Testis (tissue), 2 donors: Measurements from ENCODE around the gene ARF1.

ENCODE experiments used
- POLR2A ChIP-seq: fragments of 450-650 bp; IDR thresholded peaks from one replicate; pipeline ENCODE4 v1.6.1; 2017; ENCODE audit warnings: antibody characterized with exemption, mild to moderate bottlenecking, moderate library complexity
- TF ChIP-seq, protein P1 (sequence below), 3 experiments: fragments of 450-650 bp in 2 of 3; fragments of 200-600 bp in 1 of 3; sonication (generic) in 1 of 3; IDR thresholded peaks; one replicate each; pipeline ENCODE4 v1.5.1; 2016 to 2019; ENCODE audit warnings: antibody characterized with exemption in 3 of 3, mild to moderate bottlenecking in 2 of 3, moderate library complexity in 1 of 3

DNA sequence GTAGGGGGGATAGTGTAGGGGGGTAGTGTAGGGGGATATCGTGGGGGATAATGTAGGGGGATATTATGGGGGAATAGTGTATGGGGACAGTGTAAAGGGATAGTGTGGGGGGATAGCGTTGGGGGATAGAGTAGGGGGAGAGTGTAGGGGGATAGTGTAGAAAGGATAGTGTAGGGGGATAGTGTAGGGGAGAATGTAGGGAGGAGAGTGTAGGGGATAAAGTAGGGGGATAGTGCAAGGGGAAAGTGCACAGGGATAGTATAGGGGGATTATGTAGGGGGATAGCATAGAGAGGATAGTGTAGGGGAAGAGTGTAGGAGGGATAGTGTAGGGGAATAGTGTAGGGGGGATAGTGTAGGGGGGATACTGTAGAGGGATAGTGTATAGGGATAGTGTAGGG is 12.3 kb upstream of the ARF1 start:
- TF ChIP-seq, protein P1, sequence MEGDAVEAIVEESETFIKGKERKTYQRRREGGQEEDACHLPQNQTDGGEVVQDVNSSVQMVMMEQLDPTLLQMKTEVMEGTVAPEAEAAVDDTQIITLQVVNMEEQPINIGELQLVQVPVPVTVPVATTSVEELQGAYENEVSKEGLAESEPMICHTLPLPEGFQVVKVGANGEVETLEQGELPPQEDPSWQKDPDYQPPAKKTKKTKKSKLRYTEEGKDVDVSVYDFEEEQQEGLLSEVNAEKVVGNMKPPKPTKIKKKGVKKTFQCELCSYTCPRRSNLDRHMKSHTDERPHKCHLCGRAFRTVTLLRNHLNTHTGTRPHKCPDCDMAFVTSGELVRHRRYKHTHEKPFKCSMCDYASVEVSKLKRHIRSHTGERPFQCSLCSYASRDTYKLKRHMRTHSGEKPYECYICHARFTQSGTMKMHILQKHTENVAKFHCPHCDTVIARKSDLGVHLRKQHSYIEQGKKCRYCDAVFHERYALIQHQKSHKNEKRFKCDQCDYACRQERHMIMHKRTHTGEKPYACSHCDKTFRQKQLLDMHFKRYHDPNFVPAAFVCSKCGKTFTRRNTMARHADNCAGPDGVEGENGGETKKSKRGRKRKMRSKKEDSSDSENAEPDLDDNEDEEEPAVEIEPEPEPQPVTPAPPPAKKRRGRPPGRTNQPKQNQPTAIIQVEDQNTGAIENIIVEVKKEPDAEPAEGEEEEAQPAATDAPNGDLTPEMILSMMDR (IDR thresholded peaks at IDR 0.05), result no peak
- TF ChIP-seq POLR2A, result no peak
